ENCODE results near the gene PAQR3.

PAQR3 gene

GRCh38 chr4:78904143-78904542 is 35.1 kb downstream of the PAQR3 start:
- Histone ChIP-seq H3K36me3 (ENCODE audit: control insufficient read depth, insufficient read depth, low read length) (no peaks in the 10 kb centered on the region), H3K27me3 (replicated peaks; ENCODE audit: control insufficient read depth, insufficient read depth, low read length) (no peaks in the 10 kb centered on the region), H3K4me3 (replicated peaks; ENCODE audit: low read depth, low read length) (no peak overlapping the region)
- no peak for DNase-seq (ENCODE audit: extremely low read depth, insufficient read length)
- no peak for TF ChIP-seq CTCF (IDR thresholded peaks at IDR 0.05; ENCODE audit: insufficient read depth, low read length, poor library complexity, severe bottlenecking)

- Histone ChIP-seq H3K27me3 (replicated peaks; ENCODE audit: control insufficient read depth, insufficient read depth, low read length) (no peaks in the 10 kb centered on the region), H3K36me3 (ENCODE audit: control insufficient read depth, insufficient read depth, low read length) (no peaks in the 10 kb centered on the region), H3K4me3 (replicated peaks; ENCODE audit: low read depth, low read length) (no peak overlapping the region)
- no peak for TF ChIP-seq CTCF (IDR thresholded peaks at IDR 0.05; ENCODE audit: insufficient read depth, low read length, poor library complexity, severe bottlenecking)
- DNase-seq (ENCODE audit: extremely low read depth, insufficient read length), result no peak
Measured at GRCh38 chr4:78902298-78902697, 36.9 kb downstream of the PAQR3 start.

GRCh38 chr4:78901882-78902281 is 37.4 kb downstream of the PAQR3 start:
- no peaks in the 10 kb centered on the region for H3K36me3 ChIP-seq (ENCODE audit: control insufficient read depth, insufficient read depth, low read length)
- no peak overlapping the region for H3K4me3 ChIP-seq (replicated peaks; ENCODE audit: low read depth, low read length)
- DNase-seq (ENCODE audit: extremely low read depth, insufficient read length), result no peak
- no peak for TF ChIP-seq CTCF (IDR thresholded peaks at IDR 0.05; ENCODE audit: insufficient read depth, low read length, poor library complexity, severe bottlenecking)
- no peaks in the 10 kb centered on the region for H3K27me3 ChIP-seq (replicated peaks; ENCODE audit: control insufficient read depth, insufficient read depth, low read length)

GRCh38 chr4:78899302-78899701 is 39.9 kb downstream of the PAQR3 start:
- Histone ChIP-seq H3K36me3 (ENCODE audit: control insufficient read depth, insufficient read depth, low read length) (peaks cover 2% of the 10 kb centered on the region), H3K27me3 (replicated peaks; ENCODE audit: control insufficient read depth, insufficient read depth, low read length) (no peaks in the 10 kb centered on the region), H3K4me3 (replicated peaks; ENCODE audit: low read depth, low read length) (no peak overlapping the region)
- DNase-seq (ENCODE audit: extremely low read depth, insufficient read length), result no peak
- no peak for TF ChIP-seq CTCF (IDR thresholded peaks at IDR 0.05; ENCODE audit: insufficient read depth, low read length, poor library complexity, severe bottlenecking)

- Histone ChIP-seq H3K4me3 (replicated peaks; ENCODE audit: low read depth, low read length) (no peak overlapping the region), H3K27me3 (replicated peaks; ENCODE audit: control insufficient read depth, insufficient read depth, low read length) (no peaks in the 10 kb centered on the region), H3K36me3 (ENCODE audit: control insufficient read depth, insufficient read depth, low read length) (peaks cover 3% of the 10 kb centered on the region)
- no peak for TF ChIP-seq CTCF (IDR thresholded peaks at IDR 0.05; ENCODE audit: insufficient read depth, low read length, poor library complexity, severe bottlenecking)
- DNase-seq (ENCODE audit: extremely low read depth, insufficient read length), result no peak
Measured at GRCh38 chr4:78889955-78890354, 49.3 kb downstream of the PAQR3 start.

- no peak for TF ChIP-seq CTCF (IDR thresholded peaks at IDR 0.05; ENCODE audit: insufficient read depth, low read length, poor library complexity, severe bottlenecking)
- no peaks in the 10 kb centered on the region; the same call in none of the 2 replicates for H3K36me3 ChIP-seq (ENCODE audit: control insufficient read depth, insufficient read depth, low read length)
- no peak overlapping the region for H3K4me3 ChIP-seq (replicated peaks; ENCODE audit: low read depth, low read length)
- DNase-seq (ENCODE audit: extremely low read depth, insufficient read length), result no peak
- no peaks in the 10 kb centered on the region for H3K27me3 ChIP-seq (replicated peaks; ENCODE audit: control insufficient read depth, insufficient read depth, low read length)
Measured at GRCh38 chr4:78885598-78885997, 53.6 kb downstream of the PAQR3 start.
